ENCODE results near the gene CENPL.

Gene CENPL

GRCh38 chr1:173758110-173758509 is 66.6 kb downstream of the CENPL start:
- DNase-seq (ENCODE audit: low spot score) = no peak

- DNase-seq (ENCODE audit: low spot score) = no peak
These were observed 67.0 kb downstream of the CENPL start for GRCh38 chr1:173757666-173758065.

- DNase-seq (ENCODE audit: low spot score) = no peak
These were observed 70.9 kb downstream of the CENPL start for GRCh38 chr1:173753830-173754229.

Measured in cerebellar cortex (tissue), 1 donor.